ENCODE data around the gene UPB1. TPM values are rescaled to one million over a fixed set of nuclear protein-coding genes. Genes with fewer than 3 reads are reported as not detected.
A peak's percentile ranks its signal among the peaks of the same experiment; 100 is the strongest.

Gene UPB1
- total and polyA plus RNA-seq, 9 of the 15 experiments (the other 6 are each of a cell fraction or from before 2014, with no cell fraction given): 0.06 to 0.11 TPM; not detected in 7

GRCh38 chr22:24555165-24556039 is 60.3 kb downstream of the UPB1 start, which contains the start of gene SNRPD3 (continued):
- TF ChIP-seq CHD7 (IDR thresholded peaks at IDR 0.05; ENCODE audit: low read depth, low read length) (no peak), ZNF764 (CRISPR knock-in tag; IDR thresholded peaks at IDR 0.05; ENCODE audit: low read depth) (no peak), HMGXB4 (CRISPR knock-in tag; IDR thresholded peaks at IDR 0.05) (no peak), ZNF282 (CRISPR knock-in tag; IDR thresholded peaks at IDR 0.05) (no peak), MEF2D (tag; conservative IDR thresholded peaks at IDR 0.05; ENCODE audit: low read depth) (no peak), SMAD1 (IDR thresholded peaks at IDR 0.05; ENCODE audit: low read depth, low read length, partially characterized antibody) (peak; percentile 26), SMAD2 (IDR thresholded peaks at IDR 0.05; ENCODE audit: low read depth, low read length) (no peak), CUX1 (CRISPR knock-in tag; IDR thresholded peaks at IDR 0.05) (no peak)

Measured in K562 (cell line).